ENCODE data around the gene GRIK2. TPM values are rescaled to one million over a fixed set of nuclear protein-coding genes. Genes with fewer than 3 reads are reported as not detected.

The GRIK2 gene
- total RNA-seq, 4 donors from 2014 or later = 0.47 to 7.8 (median 1.7) TPM

GRCh38 chr6:101845172-101845571 is 451.7 kb downstream of the GRIK2 start:
- no peak for ATAC-seq (ENCODE audit: low FRiP score)
- TF ChIP-seq CTCF (IDR thresholded peaks at IDR 0.05) = no peak
- no peak for DNase-seq (ENCODE audit: low spot score)

GRCh38 chr6:101845621-101846020 is 452.1 kb downstream of the GRIK2 start:
- no peak for DNase-seq (ENCODE audit: low spot score)
- no peak for TF ChIP-seq CTCF (IDR thresholded peaks at IDR 0.05)
- no peak for ATAC-seq (ENCODE audit: low FRiP score)

- ATAC-seq (ENCODE audit: low FRiP score) = no peak
- no peak for TF ChIP-seq CTCF (IDR thresholded peaks at IDR 0.05)
Observed at GRCh38 chr6:101847690-101848089, 454.2 kb downstream of the GRIK2 start.

GRCh38 chr6:101851911-101852310 is 458.4 kb downstream of the GRIK2 start:
- no peak for ATAC-seq (ENCODE audit: low FRiP score)
- no peak for TF ChIP-seq CTCF (IDR thresholded peaks at IDR 0.05)
- DNase-seq (ENCODE audit: low spot score) = no peak

More at GRCh38 chr6:101847690-101848089, 454.2 kb downstream of the GRIK2 start:
- DNase-seq (ENCODE audit: low spot score) = no peak

GRCh38 chr6:101853231-101854085 is 459.9 kb downstream of the GRIK2 start:
- TF ChIP-seq CTCF (IDR thresholded peaks at IDR 0.05) = no peak

GRCh38 chr6:101876431-101876830 is 482.9 kb downstream of the GRIK2 start:
- TF ChIP-seq CTCF (IDR thresholded peaks at IDR 0.05) = no peak
- ATAC-seq (ENCODE audit: low FRiP score) (no peak), DNase-seq (ENCODE audit: low spot score) (no peak)

More at GRCh38 chr6:101853231-101854085, 459.9 kb downstream of the GRIK2 start:
- DNase-seq (ENCODE audit: low spot score) (no peak), ATAC-seq (ENCODE audit: low FRiP score) (no peak)

Measured in omental fat pad (tissue), 4 donors.